Measurements from ENCODE around the gene NKRF. TPM values are rescaled to one million over a fixed set of nuclear protein-coding genes. Genes with fewer than 3 reads are reported as not detected.

The NKRF gene
- polyA plus RNA-seq, 4 donors: 2.9 to 8.2 (median 4.1) TPM

DNA sequence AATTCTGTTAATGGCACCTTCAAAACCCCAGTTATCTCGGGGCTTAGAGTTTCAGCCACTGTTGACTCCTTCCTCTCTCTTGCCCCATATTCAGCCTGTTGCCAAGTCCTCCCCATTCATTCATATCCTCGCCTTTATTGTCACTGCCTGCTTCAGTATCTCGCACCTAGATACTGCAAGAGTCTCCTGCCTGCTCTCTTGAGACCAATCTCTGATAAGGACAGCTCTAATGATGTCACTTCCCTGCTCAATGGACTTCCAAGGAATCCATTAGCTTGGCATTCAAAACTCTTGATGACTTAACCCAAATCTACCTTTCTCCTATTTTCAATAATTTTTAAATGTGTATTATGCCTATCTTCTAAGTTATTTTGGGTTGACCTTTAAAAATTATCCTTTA is 33.0 kb downstream of the NKRF start:
- Histone ChIP-seq H3K27me3 (ENCODE audit: control insufficient read depth in 3 of 3, insufficient read depth in 3 of 3, low read length in 3 of 3) (no peaks in the 10 kb centered on the region), H3K36me3 (ENCODE audit: control insufficient read depth in 3 of 3, insufficient read depth in 2 of 3, low read depth in 1 of 3, low read length in 3 of 3) (no peaks in the 10 kb centered on the region), H3K9me3 (ENCODE audit: control insufficient read depth in 2 of 2, insufficient read depth in 1 of 2, low read depth in 1 of 2, low read length in 1 of 2) (no peaks in the 10 kb centered on the region), H3K4me1 (ENCODE audit: control insufficient read depth in 3 of 3, insufficient read depth in 2 of 3, low read depth in 1 of 3, low read length in 2 of 3) (peaks cover 0 to 7% (median 0%) of the 10 kb centered on the region in 3 donors), H3K27ac (ENCODE audit: low read depth in 1 of 3, low read length in 2 of 3) (peak overlapping the region in 1 of 3 donors; percentile 94), H3K4me3 (ENCODE audit: low read depth in 1 of 3, low read length in 3 of 3) (peak overlapping the region in 1 of 3 donors; percentile 80)
- 26 to 55% (median 43%) methylated on average over 3 of the region's 3 CpGs for WGBS, 3 donors
- DNase-seq (peak; percentile 42 to 49), FAIRE-seq (no peak)

DNA sequence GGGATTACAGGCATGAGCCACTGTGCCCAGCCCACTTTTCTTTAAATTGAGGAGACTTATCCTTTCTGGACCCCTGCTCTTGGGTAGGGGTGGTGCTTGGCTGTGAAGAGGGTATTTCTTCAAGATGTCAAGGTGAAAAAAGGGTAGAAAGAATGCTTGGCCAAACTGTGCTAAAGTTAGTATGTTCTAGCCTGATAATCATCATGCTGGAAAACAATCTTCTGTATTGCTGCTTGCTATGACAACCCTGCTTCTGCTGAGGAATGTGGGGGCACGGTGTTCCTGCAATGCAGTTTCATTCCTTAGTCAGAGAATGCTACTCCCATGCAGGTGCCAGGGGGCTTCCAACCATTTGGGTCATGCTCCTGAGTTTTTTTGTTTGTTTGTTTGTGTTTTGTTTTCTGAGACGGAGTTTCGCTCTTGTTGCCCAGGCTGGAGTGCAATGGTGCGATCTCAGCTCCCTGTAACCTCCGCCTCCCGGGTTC is 35.8 kb downstream of the NKRF start:
- Histone ChIP-seq H3K27ac (ENCODE audit: low read depth in 1 of 3, low read length in 2 of 3) (no peak overlapping the region), H3K4me3 (ENCODE audit: low read depth in 1 of 3, low read length in 3 of 3) (no peak overlapping the region), H3K27me3 (ENCODE audit: control insufficient read depth in 3 of 3, insufficient read depth in 3 of 3, low read length in 3 of 3) (no peaks in the 10 kb centered on the region), H3K9me3 (ENCODE audit: control insufficient read depth in 2 of 2, insufficient read depth in 1 of 2, low read depth in 1 of 2, low read length in 1 of 2) (no peaks in the 10 kb centered on the region), H3K4me1 (ENCODE audit: control insufficient read depth in 3 of 3, insufficient read depth in 2 of 3, low read depth in 1 of 3, low read length in 2 of 3) (no peaks in the 10 kb centered on the region), H3K36me3 (ENCODE audit: control insufficient read depth in 3 of 3, insufficient read depth in 2 of 3, low read depth in 1 of 3, low read length in 3 of 3) (no peaks in the 10 kb centered on the region)
- 86 to 91% (median 89%) methylated on average over 6 of the region's 6 CpGs for WGBS, 3 donors
- no peak for DNase-seq
- no peak for FAIRE-seq

DNA sequence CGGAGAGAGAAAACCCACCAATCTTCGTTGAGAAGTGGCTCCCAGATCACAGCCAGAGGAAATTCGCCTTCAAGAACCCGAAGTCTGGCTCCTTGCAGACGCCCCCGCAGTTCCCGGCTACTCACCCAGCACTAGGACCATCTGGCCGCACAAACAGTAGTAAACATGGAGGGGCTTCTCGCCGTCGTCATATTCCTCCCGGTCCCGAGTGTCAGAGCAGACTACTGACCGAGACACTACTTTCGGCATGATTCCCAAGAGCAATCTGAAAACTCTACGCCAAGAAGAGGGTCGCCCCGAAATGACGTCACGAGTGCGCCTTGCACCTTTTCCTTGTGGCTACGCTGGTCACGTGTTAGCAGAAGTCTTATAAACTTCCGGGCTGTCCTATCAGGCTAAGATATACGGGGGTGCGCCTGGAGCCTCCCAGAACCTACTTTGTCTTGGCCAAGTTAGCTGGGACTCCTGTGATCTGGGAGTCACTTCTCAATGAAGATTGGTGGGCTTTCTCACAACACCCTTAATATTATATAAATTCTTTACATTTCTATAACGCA is 41.0 kb downstream of the NKRF start, which contains the start of gene STEEP1:
Gene STEEP1 (minus strand): TSS at position 303 of the 557 bp plus-strand sequence. CDS start 54 bp downstream, at position 249.
- peak; percentile 88 to 93 for DNase-seq
- Histone ChIP-seq H3K27me3 (ENCODE audit: control insufficient read depth in 3 of 3, insufficient read depth in 3 of 3, low read length in 3 of 3) (no peaks in the 10 kb centered on the region), H3K4me3 (ENCODE audit: low read depth in 1 of 3, low read length in 3 of 3) (peak within 1 kb of the TSS; percentile 41 to 78 (median 50)), H3K4me1 (ENCODE audit: control insufficient read depth in 3 of 3, insufficient read depth in 2 of 3, low read depth in 1 of 3, low read length in 2 of 3) (no peaks in the 10 kb centered on the region), H3K36me3 (ENCODE audit: control insufficient read depth in 3 of 3, insufficient read depth in 2 of 3, low read depth in 1 of 3, low read length in 3 of 3) (peaks cover 0 to 3% (median 0%) of the 10 kb centered on the region in 3 donors), H3K9me3 (ENCODE audit: control insufficient read depth in 2 of 2, insufficient read depth in 1 of 2, low read depth in 1 of 2, low read length in 1 of 2) (no peaks in the 10 kb centered on the region), H3K27ac (ENCODE audit: low read depth in 1 of 3, low read length in 2 of 3) (peak within 1 kb of the TSS in 2 of 3 donors; percentile 72 to 84)
- WGBS, 3 donors: 1 to 28% (median 6%) methylated on average over 24 to 27 of the region's 27 CpGs
- FAIRE-seq: no peak

DNA sequence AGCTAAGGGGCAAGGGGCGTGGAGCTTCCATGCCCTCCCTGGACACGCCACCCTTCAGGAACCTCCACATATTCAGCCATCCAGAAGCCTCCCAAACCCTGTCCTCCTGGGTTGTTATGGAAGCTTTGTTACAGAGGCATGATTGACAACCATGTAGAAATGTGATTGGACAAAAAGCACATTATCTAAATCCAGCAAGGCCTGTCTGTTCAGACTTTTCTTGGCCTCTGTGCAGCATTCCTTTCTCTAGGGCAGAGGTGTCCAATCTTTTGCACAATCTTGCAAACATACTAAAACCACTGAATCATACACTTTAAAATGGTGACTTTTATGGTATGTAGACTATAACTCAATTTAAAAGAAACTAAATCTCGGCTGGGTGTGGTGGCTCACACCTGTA is 53.7 kb downstream of the NKRF start:
- Histone ChIP-seq H3K4me1 (ENCODE audit: control insufficient read depth in 3 of 3, insufficient read depth in 2 of 3, low read depth in 1 of 3, low read length in 2 of 3) (no peaks in the 10 kb centered on the region), H3K27ac (ENCODE audit: low read depth in 1 of 3, low read length in 2 of 3) (no peak overlapping the region), H3K4me3 (ENCODE audit: low read depth in 1 of 3, low read length in 3 of 3) (no peak overlapping the region), H3K9me3 (ENCODE audit: control insufficient read depth in 2 of 2, insufficient read depth in 1 of 2, low read depth in 1 of 2, low read length in 1 of 2) (no peaks in the 10 kb centered on the region), H3K27me3 (ENCODE audit: control insufficient read depth in 3 of 3, insufficient read depth in 3 of 3, low read length in 3 of 3) (no peaks in the 10 kb centered on the region), H3K36me3 (ENCODE audit: control insufficient read depth in 3 of 3, insufficient read depth in 2 of 3, low read depth in 1 of 3, low read length in 3 of 3) (peaks cover 0 to 9% (median 0%) of the 10 kb centered on the region in 3 donors)
- WGBS, 3 donors: 84 to 93% (median 92%) methylated on average over 3 of the region's 3 CpGs
- FAIRE-seq: no peak
- DNase-seq: no peak

DNA sequence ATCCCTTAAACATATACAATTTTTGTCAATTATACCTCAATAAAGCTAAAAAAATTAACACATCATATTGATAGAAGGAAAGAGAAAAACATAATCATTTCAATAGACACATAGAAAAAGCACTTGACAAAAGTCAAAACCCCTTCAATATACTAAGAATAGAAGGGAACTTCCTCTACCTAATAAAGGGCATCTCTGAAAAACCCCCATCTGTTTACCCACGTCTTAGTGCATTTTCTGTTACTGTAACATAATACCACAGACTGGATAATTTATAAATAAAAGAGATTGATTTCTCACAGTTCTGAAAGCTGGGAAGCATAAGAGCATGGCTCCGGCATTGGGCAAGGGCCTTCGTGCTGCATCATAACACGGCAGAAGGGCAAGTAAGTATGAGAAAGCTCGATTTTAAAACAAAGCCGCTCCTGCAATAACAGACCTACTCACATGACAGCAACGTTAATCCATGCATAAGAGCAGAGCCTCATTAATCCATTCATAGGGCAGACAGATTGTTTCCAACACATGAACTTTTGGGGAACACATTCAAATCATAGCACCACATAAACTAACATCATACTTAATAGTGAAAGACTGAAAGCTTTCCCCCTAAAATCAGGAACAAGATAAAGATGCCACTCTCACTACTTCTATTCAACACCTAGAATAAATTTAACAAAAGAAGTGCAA is 56.8 kb downstream of the NKRF start:
- no peak for DNase-seq
- peaks cover 0 to 4% (median 0%) of the 10 kb centered on the region in 3 donors for H3K36me3 ChIP-seq (ENCODE audit: control insufficient read depth in 3 of 3, insufficient read depth in 2 of 3, low read depth in 1 of 3, low read length in 3 of 3)
- no peaks in the 10 kb centered on the region for H3K27me3 ChIP-seq (ENCODE audit: control insufficient read depth in 3 of 3, insufficient read depth in 3 of 3, low read length in 3 of 3)
- no peak for FAIRE-seq
- H3K9me3 ChIP-seq (ENCODE audit: control insufficient read depth in 2 of 2, insufficient read depth in 1 of 2, low read depth in 1 of 2, low read length in 1 of 2): no peaks in the 10 kb centered on the region
- H3K27ac ChIP-seq (ENCODE audit: low read depth in 1 of 3, low read length in 2 of 3): no peak overlapping the region
- H3K4me1 ChIP-seq (ENCODE audit: control insufficient read depth in 3 of 3, insufficient read depth in 2 of 3, low read depth in 1 of 3, low read length in 2 of 3): no peaks in the 10 kb centered on the region
- no peak overlapping the region for H3K4me3 ChIP-seq (ENCODE audit: low read depth in 1 of 3, low read length in 3 of 3)
- WGBS, 3 donors: 53 to 83% (median 63%) methylated on average over 7 of the region's 7 CpGs

DNA sequence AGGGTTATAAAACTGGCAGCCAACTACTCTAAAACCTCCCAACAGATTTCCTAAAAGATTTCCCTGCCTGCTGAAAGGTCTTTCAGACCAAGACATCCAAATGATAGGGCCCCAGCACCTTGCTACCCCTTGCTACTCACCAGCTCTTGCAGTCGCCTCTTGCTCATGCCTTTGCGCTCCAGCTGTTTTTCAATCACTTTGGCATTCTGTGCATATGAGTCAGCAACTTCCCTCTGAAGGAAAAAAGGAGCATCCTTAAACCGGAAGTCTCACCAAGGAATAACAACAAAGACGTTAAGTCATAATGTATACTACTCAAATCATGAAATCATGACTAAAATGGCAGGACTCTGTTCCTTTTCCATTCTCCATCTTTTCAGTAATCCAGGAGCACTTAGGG is 65.0 kb downstream of the NKRF start:
- FAIRE-seq (no peak), DNase-seq (no peak)
- Histone ChIP-seq H3K27me3 (ENCODE audit: control insufficient read depth in 3 of 3, insufficient read depth in 3 of 3, low read length in 3 of 3) (no peaks in the 10 kb centered on the region), H3K27ac (ENCODE audit: low read depth in 1 of 3, low read length in 2 of 3) (no peak overlapping the region), H3K4me1 (ENCODE audit: control insufficient read depth in 3 of 3, insufficient read depth in 2 of 3, low read depth in 1 of 3, low read length in 2 of 3) (no peaks in the 10 kb centered on the region), H3K36me3 (ENCODE audit: control insufficient read depth in 3 of 3, insufficient read depth in 2 of 3, low read depth in 1 of 3, low read length in 3 of 3) (peaks cover 2 to 3% (median 2%) of the 10 kb centered on the region in 3 donors), H3K9me3 (ENCODE audit: control insufficient read depth in 2 of 2, insufficient read depth in 1 of 2, low read depth in 1 of 2, low read length in 1 of 2) (no peaks in the 10 kb centered on the region), H3K4me3 (ENCODE audit: low read depth in 1 of 3, low read length in 3 of 3) (no peak overlapping the region)
- 75 to 87% (median 80%) methylated on average over 4 of the region's 4 CpGs for WGBS, 3 donors

DNA sequence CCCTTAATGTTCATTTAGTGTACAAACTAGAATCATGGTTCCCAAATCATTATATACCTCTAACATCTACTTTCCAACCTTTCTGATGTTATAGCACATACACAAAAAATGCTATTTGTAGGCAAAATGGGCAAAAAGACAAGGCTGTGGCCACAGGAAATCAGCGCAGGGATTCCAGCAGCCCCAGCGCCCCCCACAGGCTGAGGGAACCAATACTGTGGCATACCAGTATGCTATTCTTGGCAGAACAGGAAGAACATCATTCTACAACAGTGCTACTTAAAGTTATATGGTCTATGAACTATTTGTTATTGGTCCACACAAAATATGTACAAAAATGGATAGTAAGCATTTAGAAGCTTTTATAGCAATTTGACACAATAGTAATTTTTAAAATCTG is 66.4 kb downstream of the NKRF start:
- H3K27ac ChIP-seq (ENCODE audit: low read depth in 1 of 3, low read length in 2 of 3): no peak overlapping the region
- no peaks in the 10 kb centered on the region for H3K27me3 ChIP-seq (ENCODE audit: control insufficient read depth in 3 of 3, insufficient read depth in 3 of 3, low read length in 3 of 3)
- no peaks in the 10 kb centered on the region for H3K9me3 ChIP-seq (ENCODE audit: control insufficient read depth in 2 of 2, insufficient read depth in 1 of 2, low read depth in 1 of 2, low read length in 1 of 2)
- WGBS, 3 donors: 42 to 56% (median 46%) methylated on average over 2 of the region's 2 CpGs
- no peak overlapping the region for H3K4me3 ChIP-seq (ENCODE audit: low read depth in 1 of 3, low read length in 3 of 3)
- DNase-seq (no peak), FAIRE-seq (no peak)
- peaks cover 2 to 3% (median 2%) of the 10 kb centered on the region in 3 donors for H3K36me3 ChIP-seq (ENCODE audit: control insufficient read depth in 3 of 3, insufficient read depth in 2 of 3, low read depth in 1 of 3, low read length in 3 of 3)
- H3K4me1 ChIP-seq (ENCODE audit: control insufficient read depth in 3 of 3, insufficient read depth in 2 of 3, low read depth in 1 of 3, low read length in 2 of 3): no peaks in the 10 kb centered on the region
